Kidney epithelial cell (primary cell): Measurements from ENCODE around the gene KIFBP. TPM values are rescaled to one million over a fixed set of nuclear protein-coding genes. Genes with fewer than 3 reads are reported as not detected.

Experiments used
- DNase-seq: peaks from one replicate; pipeline ENCODE4 v3.0.0-alpha.2; 2010; ENCODE audit warnings: low read depth
- H3K27me3 ChIP-seq: 2 replicates; pipeline ENCODE4 v1.6.0; 2011; ENCODE audit warnings: low read length; ENCODE audit not compliant: control insufficient read depth, insufficient read depth
- H3K36me3 ChIP-seq: 2 replicates; pipeline ENCODE4 v1.5.1; 2011; ENCODE audit warnings: low read length; ENCODE audit not compliant: control insufficient read depth, insufficient read depth
- H3K4me3 ChIP-seq: 2 replicates; pipeline ENCODE4 v1.5.1; 2011; ENCODE audit warnings: low read depth, mild to moderate bottlenecking, control low read depth, low read length
- CTCF ChIP-seq: IDR thresholded peaks from 2 replicates; pipeline ENCODE4 v1.5.1; 2011; ENCODE audit warnings: mild to moderate bottlenecking, moderate library complexity, low read length, control low read depth, inconsistent platforms; ENCODE audit not compliant: insufficient read depth, poor library complexity, severe bottlenecking
- total RNA-seq: library from RNA; depleted of rRNA; stranded (reverse); fragments of >200 nt; gene quantifications from 2 replicates; pipeline ENCODE4 v1.2.3, GENCODE V29; 2015

KIFBP gene
- total RNA-seq, 1 donor from 2014 or later, result 36.9 TPM

GRCh38 chr10:69056536-69057260, 68.1 kb downstream of the KIFBP start:
- no peak for DNase-seq
- TF ChIP-seq CTCF, result no peak
- no peaks in the 10 kb centered on the region for H3K27me3 ChIP-seq
- H3K4me3 ChIP-seq, result no peak overlapping the region
- H3K36me3 ChIP-seq, result no peaks in the 10 kb centered on the region

GRCh38 chr10:69057261-69057950, 68.8 kb downstream of the KIFBP start:
- TF ChIP-seq CTCF, result no peak
- no peaks in the 10 kb centered on the region for H3K36me3 ChIP-seq
- DNase-seq, result no peak
- H3K4me3 ChIP-seq, result no peak overlapping the region
- no peaks in the 10 kb centered on the region for H3K27me3 ChIP-seq

- Histone ChIP-seq H3K27me3 (no peaks in the 10 kb centered on the region), H3K4me3 (no peak overlapping the region), H3K36me3 (no peaks in the 10 kb centered on the region)
- DNase-seq, result no peak
- no peak for TF ChIP-seq CTCF
Observed at GRCh38 chr10:69057951-69058297, 69.3 kb downstream of the KIFBP start.

GRCh38 chr10:69060127-69060798, 71.7 kb downstream of the KIFBP start:
- no peaks in the 10 kb centered on the region for H3K27me3 ChIP-seq
- TF ChIP-seq CTCF, result no peak
- H3K36me3 ChIP-seq, result no peaks in the 10 kb centered on the region
- H3K4me3 ChIP-seq, result no peak overlapping the region
- no peak for DNase-seq

GRCh38 chr10:69061305-69062161, 72.9 kb downstream of the KIFBP start:
- peak; percentile 99 for DNase-seq
- TF ChIP-seq CTCF, result no peak
- H3K4me3 ChIP-seq, result peak overlapping the region; percentile 3

More at GRCh38 chr10:69061305-69062161, 72.9 kb downstream of the KIFBP start:
- Histone ChIP-seq H3K27me3 (no peaks in the 10 kb centered on the region), H3K36me3 (no peaks in the 10 kb centered on the region)
